Ishikawa (cell line): ENCODE data around the gene UBE2Q1.

Source experiments
- CEBPB ChIP-seq: IDR thresholded peaks from 2 replicates; pipeline ENCODE4 v1.6.1; 2012
- CREB1 ChIP-seq: IDR thresholded peaks from 2 replicates; pipeline ENCODE4 v1.6.1; 2012; ENCODE audit warnings: low read depth
- EGR1 ChIP-seq: IDR thresholded peaks from 2 replicates; pipeline ENCODE4 v1.6.1; 2012
- EP300 ChIP-seq: IDR thresholded peaks from 2 replicates; pipeline ENCODE4 v1.6.1; 2012; ENCODE audit warnings: borderline replicate concordance
- FOXM1 ChIP-seq: IDR thresholded peaks from 2 replicates; pipeline ENCODE4 v1.6.1; 2012; ENCODE audit warnings: low read depth, borderline replicate concordance
- NFIC ChIP-seq: IDR thresholded peaks from 2 replicates; pipeline ENCODE4 v1.6.1; 2012
- RAD21 ChIP-seq: IDR thresholded peaks from 2 replicates; pipeline ENCODE4 v1.6.1; 2012; ENCODE audit warnings: low read depth
- TAF1 ChIP-seq: IDR thresholded peaks from 2 replicates; pipeline ENCODE4 v1.6.1; 2012; ENCODE audit warnings: low read depth, mild to moderate bottlenecking
- TCF12 ChIP-seq: IDR thresholded peaks from 2 replicates; pipeline ENCODE4 v1.6.1; 2012; ENCODE audit warnings: low read depth
- TEAD4 ChIP-seq: IDR thresholded peaks from 2 replicates; pipeline ENCODE4 v1.6.1; 2012
- YY1 ChIP-seq: IDR thresholded peaks from 2 replicates; pipeline ENCODE4 v1.6.1; 2012; ENCODE audit warnings: low read depth
- ZBTB7A ChIP-seq: IDR thresholded peaks from 2 replicates; pipeline ENCODE4 v1.6.1; 2012; ENCODE audit warnings: low read depth
- TF ChIP-seq, protein P1 (sequence below): IDR thresholded peaks from 2 replicates; pipeline ENCODE4 v1.6.1; 2012
- TF ChIP-seq, protein P2 (sequence below): IDR thresholded peaks from 2 replicates; pipeline ENCODE4 v1.6.1; 2012
- TF ChIP-seq, protein P3 (sequence below): IDR thresholded peaks from 2 replicates; pipeline ENCODE4 v1.6.1; 2012; ENCODE audit warnings: low read depth, mild to moderate bottlenecking

Gene UBE2Q1

DNA sequence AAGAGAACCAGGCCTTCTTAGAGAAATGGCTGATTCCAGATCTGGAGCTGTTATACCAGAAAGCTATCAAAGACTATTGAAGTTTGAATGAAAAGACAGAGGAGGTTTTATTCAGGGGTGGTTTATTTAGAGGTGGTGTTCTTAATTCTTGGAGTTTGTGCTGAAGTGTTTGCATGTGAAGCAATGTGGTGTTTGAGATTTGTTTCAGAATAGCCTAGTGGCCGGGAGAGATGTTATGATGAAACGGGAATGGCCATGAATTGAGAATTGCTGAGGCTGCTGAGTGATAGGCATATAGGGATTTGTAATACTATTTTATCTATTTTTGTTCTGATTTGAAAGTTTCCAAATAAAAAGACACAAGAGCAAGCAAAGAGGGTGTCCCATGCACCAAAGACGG lies 45.7 kb downstream of the UBE2Q1 start:
- TF ChIP-seq TEAD4 (no peak), CEBPB (no peak), TAF1 (no peak), NFIC (no peak)
- TF ChIP-seq, protein P1, sequence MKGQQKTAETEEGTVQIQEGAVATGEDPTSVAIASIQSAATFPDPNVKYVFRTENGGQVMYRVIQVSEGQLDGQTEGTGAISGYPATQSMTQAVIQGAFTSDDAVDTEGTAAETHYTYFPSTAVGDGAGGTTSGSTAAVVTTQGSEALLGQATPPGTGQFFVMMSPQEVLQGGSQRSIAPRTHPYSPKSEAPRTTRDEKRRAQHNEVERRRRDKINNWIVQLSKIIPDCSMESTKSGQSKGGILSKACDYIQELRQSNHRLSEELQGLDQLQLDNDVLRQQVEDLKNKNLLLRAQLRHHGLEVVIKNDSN = no peak
- TF ChIP-seq, protein P2, sequence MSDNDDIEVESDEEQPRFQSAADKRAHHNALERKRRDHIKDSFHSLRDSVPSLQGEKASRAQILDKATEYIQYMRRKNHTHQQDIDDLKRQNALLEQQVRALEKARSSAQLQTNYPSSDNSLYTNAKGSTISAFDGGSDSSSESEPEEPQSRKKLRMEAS = no peak
- TF ChIP-seq, protein P3, sequence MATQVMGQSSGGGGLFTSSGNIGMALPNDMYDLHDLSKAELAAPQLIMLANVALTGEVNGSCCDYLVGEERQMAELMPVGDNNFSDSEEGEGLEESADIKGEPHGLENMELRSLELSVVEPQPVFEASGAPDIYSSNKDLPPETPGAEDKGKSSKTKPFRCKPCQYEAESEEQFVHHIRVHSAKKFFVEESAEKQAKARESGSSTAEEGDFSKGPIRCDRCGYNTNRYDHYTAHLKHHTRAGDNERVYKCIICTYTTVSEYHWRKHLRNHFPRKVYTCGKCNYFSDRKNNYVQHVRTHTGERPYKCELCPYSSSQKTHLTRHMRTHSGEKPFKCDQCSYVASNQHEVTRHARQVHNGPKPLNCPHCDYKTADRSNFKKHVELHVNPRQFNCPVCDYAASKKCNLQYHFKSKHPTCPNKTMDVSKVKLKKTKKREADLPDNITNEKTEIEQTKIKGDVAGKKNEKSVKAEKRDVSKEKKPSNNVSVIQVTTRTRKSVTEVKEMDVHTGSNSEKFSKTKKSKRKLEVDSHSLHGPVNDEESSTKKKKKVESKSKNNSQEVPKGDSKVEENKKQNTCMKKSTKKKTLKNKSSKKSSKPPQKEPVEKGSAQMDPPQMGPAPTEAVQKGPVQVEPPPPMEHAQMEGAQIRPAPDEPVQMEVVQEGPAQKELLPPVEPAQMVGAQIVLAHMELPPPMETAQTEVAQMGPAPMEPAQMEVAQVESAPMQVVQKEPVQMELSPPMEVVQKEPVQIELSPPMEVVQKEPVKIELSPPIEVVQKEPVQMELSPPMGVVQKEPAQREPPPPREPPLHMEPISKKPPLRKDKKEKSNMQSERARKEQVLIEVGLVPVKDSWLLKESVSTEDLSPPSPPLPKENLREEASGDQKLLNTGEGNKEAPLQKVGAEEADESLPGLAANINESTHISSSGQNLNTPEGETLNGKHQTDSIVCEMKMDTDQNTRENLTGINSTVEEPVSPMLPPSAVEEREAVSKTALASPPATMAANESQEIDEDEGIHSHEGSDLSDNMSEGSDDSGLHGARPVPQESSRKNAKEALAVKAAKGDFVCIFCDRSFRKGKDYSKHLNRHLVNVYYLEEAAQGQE = no peak

DNA sequence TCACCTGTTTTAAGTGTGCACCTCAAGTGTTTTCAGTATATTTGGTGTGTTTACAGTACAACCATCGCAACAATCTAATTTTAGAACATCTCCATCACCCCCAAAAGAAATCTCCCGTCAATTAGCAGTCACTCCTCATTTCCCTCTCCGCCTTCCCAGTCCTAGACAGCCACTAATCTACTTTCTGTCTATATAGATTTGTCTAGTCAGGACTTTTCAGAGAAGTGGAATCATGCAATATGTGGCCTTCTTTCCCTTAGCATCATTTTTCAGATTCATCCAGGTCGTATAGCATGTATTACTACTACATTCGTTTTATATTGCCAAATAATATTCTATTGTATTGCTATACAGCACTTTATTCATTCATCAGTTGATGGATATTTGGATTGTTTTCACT lies 54.6 kb downstream of the UBE2Q1 start:
- TF ChIP-seq ZBTB7A = no peak
- TF ChIP-seq YY1 = no peak
- no peak for TF ChIP-seq CREB1

DNA sequence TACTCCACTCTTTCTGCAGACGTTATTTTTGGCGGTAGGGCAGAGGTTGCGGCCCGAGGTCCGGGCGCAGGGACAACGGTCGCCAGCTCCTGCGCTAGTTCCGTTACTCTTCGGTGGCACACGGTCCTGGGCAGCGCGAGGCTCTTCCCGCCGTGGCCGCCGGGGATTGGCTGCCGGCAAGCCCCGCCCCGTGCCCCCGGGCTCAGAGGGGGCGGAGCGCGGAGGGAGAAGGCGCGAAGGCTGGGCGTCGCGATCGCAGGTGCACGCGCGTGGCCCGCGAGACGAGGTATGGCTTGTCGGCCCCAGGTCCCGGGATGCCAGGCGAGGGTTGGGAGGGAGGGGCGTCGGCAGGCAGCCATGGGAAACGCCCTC lies 55.7 kb downstream of the UBE2Q1 start:
- TF ChIP-seq, protein P2 = 0 out of 2 replicates have a peak, but pooled peaks have one; percentile 27
- no peak for TF ChIP-seq CEBPB

DNA sequence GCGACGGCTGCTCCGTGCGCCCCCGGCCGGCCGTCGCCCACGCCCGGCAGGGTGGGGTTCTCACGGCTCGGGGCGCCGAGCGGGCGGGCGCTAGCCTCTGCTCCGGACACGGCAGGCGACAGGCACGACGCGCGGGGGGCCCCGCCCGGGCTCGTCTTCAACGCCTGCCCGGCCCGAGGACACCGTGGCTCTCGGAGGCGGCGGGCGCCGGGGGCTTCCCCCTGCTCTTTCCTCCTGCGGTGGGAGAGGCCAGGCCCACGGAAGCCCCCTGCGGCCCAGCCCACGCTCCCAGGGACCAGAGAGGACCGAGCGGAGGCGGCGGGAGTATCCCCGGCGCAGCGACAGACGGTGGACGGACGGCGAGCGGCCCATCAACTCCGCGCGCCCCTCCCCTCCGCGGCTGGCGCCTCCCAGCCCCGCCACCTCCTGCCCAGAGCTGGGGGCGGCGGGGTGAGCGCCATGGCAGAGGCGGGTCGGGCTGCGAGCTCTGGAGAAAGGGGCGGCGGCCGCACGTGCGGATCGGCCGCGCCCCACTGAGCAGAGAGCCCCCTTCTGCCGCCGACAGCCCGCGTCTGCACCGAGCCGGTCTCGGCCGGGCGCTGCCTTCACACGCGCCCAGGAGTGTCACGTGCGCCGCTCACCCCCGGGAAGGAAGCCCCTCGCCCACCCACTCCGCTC lies 56.3 kb downstream of the UBE2Q1 start, which contains the start of the genes SHE and TDRD10:
SHE (minus strand) TSS at position 347 of the 678 bp plus-strand sequence. CDS start 386 bp downstream, outside the sequence.
TDRD10 (plus strand) TSS at position 154 of the 678 bp plus-strand sequence. CDS start 4,685 bp downstream, outside the sequence.
- TF ChIP-seq CEBPB = no peak
- TF ChIP-seq ZBTB7A = no peak; the same call in 1 of the 2 replicates
- no peak for TF ChIP-seq YY1
- TF ChIP-seq, protein P1 = no peak
- no peak for TF ChIP-seq TAF1
- TF ChIP-seq TEAD4 = no peak
- no peak for TF ChIP-seq EGR1
- TF ChIP-seq, protein P2 = no peak
- TF ChIP-seq NFIC = no peak
- no peak for TF ChIP-seq TCF12
- TF ChIP-seq, protein P3 = no peak
- TF ChIP-seq CREB1 = no peak
- no peak for TF ChIP-seq RAD21
- TF ChIP-seq FOXM1 = no peak
- no peak for TF ChIP-seq EP300

DNA sequence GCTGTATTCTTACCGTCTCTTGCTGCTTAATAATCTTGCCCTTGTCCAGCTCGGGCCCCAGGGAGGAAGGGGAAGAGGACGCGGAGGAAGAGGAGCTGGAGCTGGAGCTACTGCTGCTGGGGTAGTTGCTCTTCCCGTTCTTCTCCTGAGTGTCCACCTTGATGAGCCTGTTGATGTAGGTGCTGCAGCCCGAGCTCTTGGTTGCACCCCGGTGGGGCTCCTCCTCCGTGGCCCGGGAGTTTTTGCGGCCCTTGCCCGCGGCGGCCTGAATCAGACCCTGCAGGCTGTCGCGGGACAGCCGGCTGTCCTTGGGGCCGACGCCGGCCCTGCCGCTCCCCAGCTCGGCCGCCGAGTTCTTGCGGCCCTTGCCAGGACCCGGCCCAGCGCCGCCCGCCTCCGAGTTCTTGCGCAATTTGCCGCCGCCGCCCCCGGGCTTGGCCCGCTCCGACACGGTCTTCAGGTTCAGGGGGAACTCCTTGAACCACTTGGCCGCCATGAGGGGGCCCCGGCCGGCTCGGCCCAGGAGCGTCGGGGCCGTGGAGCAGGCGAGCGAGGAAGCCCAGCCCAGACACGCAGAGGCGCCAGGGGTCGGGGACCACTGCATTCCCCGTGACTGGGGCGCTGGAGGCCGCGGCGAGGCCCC lies 56.9 kb downstream of the UBE2Q1 start:
- TF ChIP-seq YY1 = no peak
- peak; percentile 28; the same call in 1 of the 2 replicates for TF ChIP-seq ZBTB7A
- peak; percentile 95 for TF ChIP-seq CEBPB
- TF ChIP-seq CREB1 = no peak
- no peak for TF ChIP-seq FOXM1
- 0 out of 2 replicates have a peak, but pooled peaks have one; percentile 42 for TF ChIP-seq EGR1
- no peak for TF ChIP-seq EP300
- no peak for TF ChIP-seq RAD21

DNA sequence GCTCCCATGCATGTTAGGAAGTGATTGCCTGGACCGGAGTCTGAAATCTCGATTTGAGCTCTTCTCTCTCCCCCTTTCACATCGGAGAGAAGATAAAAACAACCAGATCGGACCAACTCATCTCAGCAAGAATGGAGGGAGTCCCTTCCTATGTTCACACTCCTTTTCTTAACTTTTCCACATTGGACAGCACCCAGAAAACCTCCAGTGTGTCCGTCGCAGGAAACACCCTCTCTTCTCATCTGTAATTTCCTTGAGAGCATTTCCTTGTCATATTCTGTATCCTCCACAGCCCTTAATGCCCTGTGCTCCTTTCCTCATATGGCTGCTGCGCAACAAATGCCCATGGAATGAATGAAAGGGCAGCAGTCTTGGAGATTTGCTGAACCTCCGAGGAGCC lies 57.9 kb downstream of the UBE2Q1 start:
- TF ChIP-seq, protein P3 = peak; percentile 36; the same call in 1 of the 2 replicates
- TF ChIP-seq EGR1 (no peak), TCF12 (no peak)
